ENCODE measurements around the gene FOXP2.
"Not testable (repeated sequence)": the region's sequence is repeated elsewhere in the genome, so short reads cannot be mapped to it uniquely, and the experiment has no call there.

The FOXP2 gene

GRCh38 chr7:114507381-114507780, 92.8 kb downstream of the FOXP2 start:
- no peak for DNase-seq

- DNase-seq, result no peak
Measured at GRCh38 chr7:114508086-114508485, 93.5 kb downstream of the FOXP2 start.

DNA sequence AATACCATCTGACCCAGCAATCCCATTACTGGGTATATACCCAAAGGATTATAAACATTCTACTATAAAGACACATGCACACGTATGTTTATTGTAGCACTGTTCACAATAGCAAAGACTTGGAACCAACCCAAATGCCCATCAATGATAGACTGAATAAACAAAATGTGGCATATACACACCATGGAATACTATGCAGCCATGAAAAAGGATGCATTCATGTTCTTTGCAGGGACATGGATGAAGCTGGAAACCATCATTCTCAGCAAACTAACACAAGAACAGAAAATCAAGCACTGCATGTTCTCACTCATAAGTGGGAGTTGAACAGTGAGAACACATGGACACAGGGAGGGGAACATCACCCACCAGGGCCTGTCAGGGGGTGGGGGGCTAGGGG, 96.2 kb downstream of the FOXP2 start:
- DNase-seq, result not testable (repeated sequence)

DNA sequence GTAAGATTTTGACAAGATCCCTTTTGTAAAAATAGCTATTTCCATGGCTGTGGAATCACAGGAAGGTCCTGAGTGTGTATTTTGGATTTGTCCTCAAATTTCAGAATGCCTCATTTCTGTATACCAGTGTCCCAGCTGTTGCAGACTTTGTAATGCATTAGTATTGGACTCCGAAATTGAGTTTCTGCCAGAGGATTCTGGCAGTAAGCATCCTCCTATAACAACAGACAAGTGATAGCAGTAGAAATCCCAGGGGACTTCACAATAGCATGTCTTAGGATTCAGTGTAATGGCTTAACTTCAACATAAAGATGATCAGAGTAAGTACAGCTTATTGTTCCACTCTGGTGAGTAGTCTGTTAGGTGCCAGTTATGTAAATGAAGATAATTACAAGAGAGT, 104.6 kb downstream of the FOXP2 start:
- DNase-seq, result no peak

GRCh38 chr7:114522081-114522480, 107.5 kb downstream of the FOXP2 start:
- no peak for DNase-seq

DNA sequence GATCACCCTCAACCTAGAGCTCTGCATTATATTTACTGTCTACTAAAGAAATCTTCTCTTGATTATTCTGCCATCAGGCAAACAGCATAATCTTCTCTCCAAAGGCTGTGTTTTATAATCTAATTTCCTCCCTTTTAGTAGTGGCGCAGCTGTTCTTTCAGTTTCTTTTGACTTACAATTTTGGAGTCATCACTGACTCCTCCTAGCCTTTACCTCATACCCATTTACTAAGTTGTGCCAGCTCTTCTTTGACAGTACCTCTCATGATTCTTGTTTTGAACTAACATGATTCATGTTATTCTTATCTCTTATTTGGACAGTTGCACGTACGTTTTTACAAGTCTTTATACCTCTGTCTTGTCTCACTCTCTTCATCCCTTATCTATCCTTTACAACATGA, 113.0 kb downstream of the FOXP2 start:
- no peak for DNase-seq

DNA sequence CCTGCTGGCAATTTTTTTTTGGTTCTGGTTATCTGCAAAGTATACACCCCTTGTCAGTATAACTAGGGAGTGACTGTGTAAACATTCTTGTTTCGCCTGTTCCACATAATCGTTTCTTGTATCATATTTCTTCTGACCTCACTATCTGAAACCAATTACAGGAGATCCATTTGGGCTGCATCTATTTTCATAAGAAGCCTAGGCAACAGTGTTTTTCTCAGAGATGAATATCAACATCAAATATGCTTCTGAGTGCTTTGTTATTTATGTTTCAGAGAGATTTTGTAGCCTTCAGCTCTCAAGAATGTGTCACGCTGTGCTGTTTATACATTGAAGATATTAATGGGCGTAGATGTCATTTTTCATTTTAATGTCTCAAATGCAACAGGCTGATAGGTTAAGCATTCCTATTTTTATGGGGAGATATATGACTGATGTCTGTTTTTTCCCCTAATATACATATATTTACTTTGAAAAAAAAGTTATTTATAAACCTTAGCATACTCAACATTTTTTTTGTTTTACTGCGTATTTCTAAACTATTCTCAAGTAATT, 115.5 kb downstream of the FOXP2 start:
- DNase-seq, result no peak

DNA sequence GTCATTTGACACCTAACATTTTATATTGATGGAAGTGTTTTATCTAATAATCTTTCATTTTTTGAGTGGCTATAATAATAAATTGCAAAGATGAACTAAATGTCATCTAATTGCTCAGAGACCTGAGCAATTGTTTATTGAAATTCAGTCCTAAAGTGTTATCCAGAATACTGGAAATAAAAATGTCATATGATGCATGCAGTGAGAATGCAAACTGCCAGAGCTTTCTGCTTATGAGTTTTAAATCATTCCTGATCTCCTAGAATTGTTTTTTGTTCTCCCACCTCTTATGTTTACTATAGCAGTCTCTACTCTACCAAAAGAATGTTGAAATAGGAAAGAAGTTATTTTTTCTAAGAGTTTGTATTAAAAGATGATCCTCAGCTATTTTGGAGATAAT, 116.7 kb downstream of the FOXP2 start:
- DNase-seq, result no peak

DNA sequence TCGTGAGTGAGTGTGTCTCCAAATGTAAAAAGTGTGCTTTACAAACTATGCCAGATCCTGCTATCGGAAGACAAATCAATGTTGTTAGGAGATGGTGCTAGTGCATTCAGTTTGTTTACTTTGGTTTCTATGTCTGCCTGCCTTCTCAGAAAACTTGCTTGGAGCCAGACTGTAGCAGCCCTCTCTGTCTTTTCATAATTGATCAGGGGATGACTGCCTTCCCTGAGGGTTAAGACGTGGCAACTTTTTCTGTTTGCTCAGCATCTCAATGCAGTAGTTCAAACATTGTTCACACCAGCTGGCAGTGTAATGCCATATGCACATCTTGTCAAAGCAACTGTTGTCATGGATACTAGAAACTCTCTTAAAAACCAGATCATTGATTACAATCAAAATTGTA, 118.5 kb downstream of the FOXP2 start:
- no peak for DNase-seq

GRCh38 chr7:114534953-114535352, 120.3 kb downstream of the FOXP2 start:
- no peak for DNase-seq

DNA sequence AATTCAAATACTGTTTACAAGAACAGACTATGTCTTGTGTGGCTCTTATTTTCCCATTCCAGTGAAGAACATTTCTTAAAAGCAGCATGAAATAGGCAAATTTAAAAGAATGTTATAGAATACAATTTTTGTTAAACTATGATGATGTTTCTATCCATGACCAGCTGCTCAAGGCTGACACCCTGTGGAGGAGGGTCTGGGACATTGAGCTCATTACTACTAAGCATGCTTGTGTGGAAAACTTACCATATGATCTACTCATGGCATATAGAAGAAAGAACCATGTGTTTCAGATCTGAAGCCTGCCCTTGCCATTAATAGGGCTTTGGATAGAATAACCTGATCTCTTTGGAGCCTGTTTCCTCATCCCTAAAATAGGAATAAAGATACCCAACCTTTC, 125.0 kb downstream of the FOXP2 start:
- no peak for DNase-seq

DNA sequence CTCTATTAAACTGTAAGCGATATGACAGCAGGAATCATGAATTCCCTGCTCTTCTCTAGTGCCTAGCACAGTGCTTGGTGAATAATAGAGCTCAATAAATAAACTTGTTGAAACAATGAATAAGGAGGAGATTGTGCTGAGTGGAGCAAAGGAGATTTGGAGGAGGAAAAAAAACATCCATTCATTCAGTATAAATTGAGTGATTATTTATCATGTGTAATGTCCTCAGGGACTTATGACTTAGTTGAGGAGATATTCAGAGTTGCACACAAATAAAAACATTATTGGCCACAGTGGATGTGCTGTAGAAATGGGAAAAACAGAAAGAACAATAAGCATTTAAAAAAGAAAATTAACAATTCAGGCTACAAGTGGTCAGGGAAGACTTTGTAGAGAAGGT, 125.7 kb downstream of the FOXP2 start:
- no peak for DNase-seq

DNA sequence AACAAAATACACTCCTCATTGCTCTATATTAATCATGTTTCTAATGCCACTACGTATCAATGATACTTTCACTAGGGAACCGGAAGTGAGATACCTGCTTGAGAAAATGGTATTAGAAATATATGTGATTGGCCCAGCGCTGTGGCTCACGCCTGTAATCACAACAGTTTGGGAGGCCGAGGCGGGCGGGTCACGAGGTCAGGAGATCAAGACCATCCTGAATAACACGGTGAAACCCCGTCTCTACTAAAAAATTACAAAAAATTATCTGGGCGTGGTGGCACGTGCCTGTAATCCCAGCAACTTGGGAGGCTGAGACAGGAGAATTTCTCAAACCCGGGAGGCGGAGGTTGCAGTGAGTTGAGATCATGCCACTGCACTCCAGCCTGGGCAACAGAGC, 132.7 kb downstream of the FOXP2 start:
- not testable (repeated sequence) for DNase-seq

GRCh38 chr7:114548081-114548980, 133.7 kb downstream of the FOXP2 start:
- DNase-seq, result no peak

GRCh38 chr7:114554781-114555537, 140.3 kb downstream of the FOXP2 start:
- no peak for DNase-seq

DNA sequence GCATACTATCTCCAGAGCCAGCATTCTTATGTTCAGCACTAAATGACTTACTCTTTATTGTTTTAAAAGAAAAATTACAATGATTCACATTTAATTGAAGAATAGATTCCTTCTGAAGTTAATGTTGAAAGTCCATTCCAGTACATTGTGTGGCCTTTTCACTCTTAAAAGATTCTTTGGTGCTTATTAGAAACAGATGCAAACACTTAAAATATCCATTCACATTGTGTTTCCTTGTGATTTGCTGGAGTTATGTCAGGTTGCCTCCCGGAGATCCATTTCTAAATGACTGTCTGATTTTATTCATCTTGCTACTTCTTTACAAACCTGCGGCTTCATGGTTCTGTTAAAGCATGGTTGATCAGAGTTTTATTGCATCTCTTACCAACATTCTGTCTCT, 152.8 kb downstream of the FOXP2 start:
- no peak for DNase-seq

DNA sequence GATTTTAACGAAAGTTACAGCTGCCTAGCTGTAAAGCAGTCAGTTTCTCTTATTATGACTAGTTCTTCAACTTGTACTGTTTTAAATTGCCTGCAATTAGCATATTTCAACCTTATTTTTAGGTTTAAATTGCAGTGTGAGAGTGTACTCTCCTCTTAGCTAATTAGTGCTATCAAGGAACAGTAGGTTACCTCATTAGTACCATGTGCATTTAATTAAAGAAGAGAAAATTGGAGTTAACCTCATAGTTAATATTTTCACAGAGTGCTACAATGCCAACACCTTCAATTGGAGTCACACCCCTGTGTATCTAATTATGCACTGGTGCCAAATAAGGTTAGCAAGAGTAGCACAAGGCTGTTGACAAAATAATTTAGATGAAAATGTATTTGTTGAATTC, 154.6 kb downstream of the FOXP2 start:
- no peak for DNase-seq

DNA sequence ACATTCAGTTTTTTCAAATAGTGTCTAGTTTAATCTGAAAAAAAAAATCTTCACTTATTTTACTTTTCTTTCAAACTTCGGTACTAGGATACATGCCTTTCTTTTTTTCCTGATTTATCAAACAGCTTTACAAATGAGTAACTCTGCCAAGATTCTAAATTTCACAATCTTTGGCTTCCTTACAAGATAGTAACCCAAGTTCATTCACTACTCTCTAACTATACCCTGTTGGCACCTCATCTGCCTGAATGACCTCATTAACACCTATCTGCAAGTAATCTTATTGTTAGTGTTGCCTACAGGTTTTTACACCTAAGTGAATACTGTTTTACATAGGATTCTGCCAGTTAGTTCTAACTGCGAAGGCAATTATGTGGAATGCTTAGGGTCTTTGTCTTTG, 159.8 kb downstream of the FOXP2 start:
- no peak for DNase-seq

DNA sequence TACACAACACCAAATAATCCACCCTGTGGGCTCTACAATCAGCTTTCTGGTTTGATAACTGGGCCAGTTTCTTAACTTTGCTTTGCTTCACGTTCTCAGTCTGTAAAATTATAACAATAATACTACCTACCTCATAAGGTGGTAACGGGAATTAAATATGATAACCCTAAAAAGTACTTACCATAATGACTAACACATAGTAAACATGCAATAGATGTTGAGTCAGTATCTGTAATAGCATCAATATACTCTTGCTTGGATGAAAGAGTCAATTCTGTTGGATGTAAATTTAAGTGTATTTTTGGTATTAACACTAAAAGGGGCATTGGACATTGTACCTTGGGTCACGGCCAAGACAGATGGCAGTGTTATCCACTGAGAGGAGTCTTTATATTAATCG, 160.5 kb downstream of the FOXP2 start:
- no peak for DNase-seq

GRCh38 chr7:114580963-114581362, 166.3 kb downstream of the FOXP2 start:
- DNase-seq, result not testable (repeated sequence)

- DNase-seq, result no peak
Measured at GRCh38 chr7:114588506-114588905, 173.9 kb downstream of the FOXP2 start.

DNA sequence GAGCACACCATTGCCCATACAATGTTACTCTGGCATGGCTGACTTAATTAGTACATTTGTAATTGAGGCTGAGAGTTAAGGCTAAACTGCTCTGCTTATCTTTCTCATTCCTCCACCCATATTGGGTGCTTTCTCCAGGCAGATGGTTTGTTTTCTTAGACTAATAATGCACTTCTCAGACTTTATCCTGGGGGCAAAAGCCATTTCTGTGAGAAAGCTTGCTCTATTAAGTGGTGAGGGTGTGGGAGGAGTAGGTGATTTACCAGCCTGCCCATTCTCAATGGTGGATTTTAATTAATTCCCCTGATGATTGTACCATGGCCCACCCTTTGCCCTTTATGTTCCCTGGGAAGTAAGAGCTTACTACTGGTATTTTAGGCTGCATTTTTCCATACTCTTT, 174.8 kb downstream of the FOXP2 start:
- DNase-seq, result no peak

- no peak for DNase-seq
Measured at GRCh38 chr7:114590298-114590697, 175.7 kb downstream of the FOXP2 start.

DNA sequence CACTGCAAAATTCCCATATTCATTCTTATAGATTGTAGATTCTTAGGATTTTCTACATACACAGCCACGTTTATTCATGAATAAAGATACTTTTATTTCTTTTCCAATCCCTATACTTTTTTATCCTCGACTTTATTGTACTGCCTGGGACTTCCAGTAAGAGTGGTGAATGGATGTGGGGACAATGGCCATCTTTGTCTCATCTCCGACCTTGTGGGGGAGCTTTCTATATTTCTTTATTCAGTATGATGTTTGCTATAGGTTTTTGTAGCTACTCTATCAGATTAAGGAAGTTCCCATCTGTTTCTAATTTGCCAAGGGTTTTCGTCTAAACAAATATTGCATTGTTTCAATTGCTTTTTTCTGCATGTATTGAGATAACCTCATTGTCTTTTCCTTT, 184.3 kb downstream of the FOXP2 start:
- DNase-seq, result no peak

Data from GF-D8 (cell line).